GM12874 (cell line): Measurements from ENCODE around the gene ALG9.

Experiments
- TF ChIP-seq, protein P1 (sequence below): IDR thresholded peaks from 2 replicates; pipeline ENCODE4 v1.5.1; 2011; ENCODE audit warnings: low read depth, mild to moderate bottlenecking, control low read depth, low read length, moderate library complexity; ENCODE audit not compliant: insufficient read depth

Gene ALG9

DNA sequence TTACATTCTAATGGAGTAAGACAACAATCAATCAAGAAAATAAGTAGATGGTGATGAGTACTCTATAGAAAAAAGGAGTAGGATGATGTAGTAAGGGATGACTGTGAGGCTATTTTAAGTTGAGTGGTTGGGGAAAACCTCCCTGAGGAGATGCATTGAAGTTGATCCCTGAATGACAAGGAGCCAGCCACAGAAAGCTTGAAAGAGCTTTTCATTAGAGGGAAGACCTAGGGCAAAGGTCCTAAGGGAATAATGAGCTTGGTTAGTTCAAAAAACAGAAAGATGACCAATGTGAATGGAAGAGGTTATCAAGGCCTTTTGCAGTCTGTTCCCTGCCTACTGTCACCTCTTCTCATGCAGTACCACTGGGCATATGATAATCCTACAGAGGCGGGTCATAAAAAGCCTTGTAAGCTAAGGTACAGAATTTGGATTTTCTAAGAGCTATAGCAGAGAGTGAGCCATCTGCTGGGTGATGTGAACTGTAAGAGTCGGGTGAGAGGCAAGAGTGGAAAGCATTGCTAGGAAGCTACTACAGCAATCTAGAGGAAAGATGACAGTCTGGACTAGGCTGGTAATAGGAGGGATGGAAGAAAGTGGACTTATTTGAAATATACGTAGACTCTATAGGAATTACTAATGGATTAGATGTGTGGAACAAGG, 108.3 kb downstream of the ALG9 start:
- TF ChIP-seq, protein P1, sequence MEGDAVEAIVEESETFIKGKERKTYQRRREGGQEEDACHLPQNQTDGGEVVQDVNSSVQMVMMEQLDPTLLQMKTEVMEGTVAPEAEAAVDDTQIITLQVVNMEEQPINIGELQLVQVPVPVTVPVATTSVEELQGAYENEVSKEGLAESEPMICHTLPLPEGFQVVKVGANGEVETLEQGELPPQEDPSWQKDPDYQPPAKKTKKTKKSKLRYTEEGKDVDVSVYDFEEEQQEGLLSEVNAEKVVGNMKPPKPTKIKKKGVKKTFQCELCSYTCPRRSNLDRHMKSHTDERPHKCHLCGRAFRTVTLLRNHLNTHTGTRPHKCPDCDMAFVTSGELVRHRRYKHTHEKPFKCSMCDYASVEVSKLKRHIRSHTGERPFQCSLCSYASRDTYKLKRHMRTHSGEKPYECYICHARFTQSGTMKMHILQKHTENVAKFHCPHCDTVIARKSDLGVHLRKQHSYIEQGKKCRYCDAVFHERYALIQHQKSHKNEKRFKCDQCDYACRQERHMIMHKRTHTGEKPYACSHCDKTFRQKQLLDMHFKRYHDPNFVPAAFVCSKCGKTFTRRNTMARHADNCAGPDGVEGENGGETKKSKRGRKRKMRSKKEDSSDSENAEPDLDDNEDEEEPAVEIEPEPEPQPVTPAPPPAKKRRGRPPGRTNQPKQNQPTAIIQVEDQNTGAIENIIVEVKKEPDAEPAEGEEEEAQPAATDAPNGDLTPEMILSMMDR = no peak

DNA sequence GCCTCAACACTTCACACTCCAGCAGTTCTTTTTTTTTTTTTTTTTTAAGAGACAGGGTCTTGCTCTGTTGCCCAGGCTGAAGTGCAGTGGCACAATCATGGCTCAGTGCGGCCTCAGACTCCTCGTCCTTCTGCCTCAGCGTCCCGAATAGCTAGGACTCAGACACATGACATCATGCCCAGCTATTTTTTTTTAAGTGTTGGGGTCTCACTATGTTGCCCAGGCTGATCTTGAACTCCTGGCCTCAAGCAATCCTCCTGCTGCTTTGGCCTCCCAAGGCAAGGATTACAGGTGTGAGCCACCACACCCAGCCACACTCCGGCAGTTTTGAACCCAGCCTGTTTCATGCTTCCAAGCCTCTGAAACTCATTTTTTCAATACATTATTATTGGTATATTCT, 108.9 kb downstream of the ALG9 start:
- TF ChIP-seq, protein P1 = no peak

DNA sequence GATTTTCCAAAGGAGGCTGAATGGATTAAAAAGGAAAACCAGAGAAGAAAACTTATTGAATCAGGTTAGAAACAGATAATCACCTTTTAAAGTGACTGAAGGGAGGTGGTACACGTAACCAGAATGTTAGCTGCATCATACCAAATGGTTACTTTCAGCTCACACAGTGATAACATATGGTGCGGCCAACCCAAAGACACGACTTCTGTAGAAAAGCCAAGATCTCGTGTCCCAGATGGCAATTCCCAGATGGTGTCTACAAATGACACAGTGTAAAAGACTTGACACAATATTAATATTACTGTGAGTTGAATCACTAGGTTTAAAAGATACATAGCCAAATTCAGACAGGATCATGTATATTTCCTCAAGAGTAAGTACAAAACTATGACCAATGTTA, 110.3 kb downstream of the ALG9 start:
- TF ChIP-seq, protein P1 = no peak

DNA sequence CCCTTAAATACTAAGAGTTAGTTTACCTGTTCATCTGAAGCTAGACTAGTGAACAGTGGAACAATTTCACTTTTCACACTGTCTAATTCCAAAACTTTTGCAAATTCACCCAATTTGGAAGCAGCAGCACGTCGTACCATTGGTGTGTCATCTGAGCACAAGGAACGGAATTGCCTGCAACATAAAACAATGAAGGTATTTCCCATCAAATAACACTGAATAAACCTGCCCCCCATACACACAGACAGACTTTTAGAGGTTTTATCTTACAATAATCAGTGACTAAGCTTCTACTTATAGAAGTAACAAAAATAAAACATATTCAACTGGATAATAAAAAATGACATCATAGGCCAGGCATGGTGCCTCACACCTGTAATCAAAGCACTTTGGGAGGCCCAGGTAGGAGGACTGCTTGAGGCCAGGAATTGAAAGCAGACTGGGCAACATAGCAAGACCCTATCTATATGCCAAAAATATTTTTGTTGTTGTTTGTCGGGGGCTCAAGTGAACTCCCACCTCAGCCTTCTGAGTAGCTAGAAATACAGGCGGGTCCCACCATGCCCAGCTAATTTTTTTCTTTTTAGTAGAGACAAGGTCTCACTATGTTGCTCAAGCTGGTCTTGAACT, 111.5 kb downstream of the ALG9 start:
- TF ChIP-seq, protein P1 = no peak

DNA sequence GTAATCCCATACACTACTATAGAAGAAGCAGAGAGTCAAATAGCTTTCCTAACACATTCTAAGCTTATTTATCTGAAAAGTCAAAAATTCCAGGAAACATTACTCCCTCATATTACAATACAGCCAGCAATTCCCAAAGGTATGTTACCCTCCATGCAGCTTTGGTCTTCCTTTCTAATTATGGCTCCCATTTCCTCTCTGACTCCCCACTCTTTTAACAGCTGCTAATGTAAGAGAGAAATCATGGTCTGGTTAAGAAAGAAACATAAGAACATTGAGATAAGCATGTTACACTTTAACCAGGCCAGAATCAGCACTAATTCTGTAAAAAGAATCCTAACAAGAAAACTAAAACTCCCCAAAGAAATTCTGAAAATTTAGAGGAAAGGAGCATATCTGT, 112.0 kb downstream of the ALG9 start:
- TF ChIP-seq, protein P1 = no peak

DNA sequence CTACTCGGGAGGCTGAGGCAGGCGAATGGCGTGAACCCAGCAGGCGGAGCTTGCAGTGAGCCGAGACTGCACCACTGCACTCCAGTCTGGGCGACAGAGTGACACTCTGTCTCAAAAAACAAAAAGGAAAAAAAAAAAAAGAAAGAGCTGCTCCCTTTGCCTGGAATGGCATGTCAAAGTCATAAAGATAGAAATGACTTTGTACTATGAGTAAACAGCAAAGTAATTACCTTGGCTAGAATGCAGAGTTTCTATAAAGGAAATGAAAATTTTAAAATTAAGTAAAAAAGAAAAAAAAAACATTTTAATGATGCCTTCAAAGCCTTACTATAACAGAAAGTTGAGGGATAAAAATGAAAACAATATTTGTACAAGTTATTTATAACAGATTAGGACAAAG, 115.3 kb downstream of the ALG9 start:
- TF ChIP-seq, protein P1 = no peak

DNA sequence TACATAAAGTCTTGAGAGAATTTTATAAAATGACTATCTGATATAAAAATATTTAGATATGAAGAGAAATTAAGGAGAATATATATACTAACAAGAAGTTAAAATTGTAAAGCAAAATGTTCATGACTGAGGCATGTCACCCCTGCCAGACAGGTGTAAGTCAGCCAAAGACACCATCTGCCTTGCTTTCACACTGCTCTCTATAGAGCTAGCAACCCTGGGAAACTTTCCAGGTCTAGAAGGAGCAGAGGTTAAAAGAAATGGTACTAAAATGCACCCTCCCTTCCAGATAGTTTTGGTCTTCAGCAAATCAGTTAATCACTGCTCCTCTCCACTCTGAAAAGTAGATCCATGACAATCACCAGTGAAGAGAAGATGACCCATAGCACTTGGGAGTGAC, 121.7 kb downstream of the ALG9 start:
- TF ChIP-seq, protein P1 = no peak
